ENCODE data around the gene INHBC. TPM values are rescaled to one million over a fixed set of nuclear protein-coding genes. Genes with fewer than 3 reads are reported as not detected.
A peak's percentile ranks its signal among the peaks of the same experiment; 100 is the strongest.

INHBC gene
- total RNA-seq, 2 donors from 2014 or later, result not detected

- no peak overlapping the region for H3K4me3 ChIP-seq (ENCODE audit: low read length)
- H3K27me3 ChIP-seq (ENCODE audit: control insufficient read depth, insufficient read depth, low read length, poor library complexity, severe bottlenecking), result peaks cover 60% of the 10 kb centered on the region
- no peaks in the 10 kb centered on the region for H3K36me3 Mint-ChIP-seq (ENCODE audit: low read depth)
- H3K9me3 ChIP-seq (ENCODE audit: control insufficient read depth, low read length), result no peaks in the 10 kb centered on the region
- DNase-seq, result no peak
- no peak for TF ChIP-seq CTCF (conservative IDR thresholded peaks at IDR 0.05)
- no peak overlapping the region for H3K27ac Mint-ChIP-seq
- no peak overlapping the region for H3K4me3 Mint-ChIP-seq
- 96 to 98% methylated on average over 6 to 8 of the region's 8 CpGs for WGBS, 2 experiments (ENCODE audit: insufficient coverage in 1 of 2, insufficient read length in 1 of 2)
- H3K36me3 ChIP-seq (ENCODE audit: control insufficient read depth, insufficient read depth, low read length), result no peaks in the 10 kb centered on the region
- peaks cover 66% of the 10 kb centered on the region for H3K27me3 Mint-ChIP-seq (ENCODE audit: insufficient read depth)
- no peak overlapping the region for H3K27ac ChIP-seq (ENCODE audit: low read depth, low read length)
- no peaks in the 10 kb centered on the region for H3K4me1 ChIP-seq (ENCODE audit: control insufficient read depth, insufficient read depth, low read length)
- peaks cover 24% of the 10 kb centered on the region for H3K4me1 Mint-ChIP-seq
- H3K9me3 Mint-ChIP-seq, result no peaks in the 10 kb centered on the region
- H3K9ac ChIP-seq (ENCODE audit: extremely low read depth, low read length, poor library complexity, severe bottlenecking), result no peak overlapping the region
Measured at GRCh38 chr12:57474430-57474829, 39.8 kb downstream of the INHBC start.

- no peaks in the 10 kb centered on the region for H3K9me3 ChIP-seq (ENCODE audit: control insufficient read depth, low read length)
- Mint-ChIP-seq H3K9me3 (no peaks in the 10 kb centered on the region), H3K4me1 (peaks cover 24% of the 10 kb centered on the region), H3K36me3 (ENCODE audit: low read depth) (no peaks in the 10 kb centered on the region), H3K4me3 (peak overlapping the region; percentile 51), H3K27ac (no peak overlapping the region), H3K27me3 (ENCODE audit: insufficient read depth) (peaks cover 71% of the 10 kb centered on the region)
- H3K4me1 ChIP-seq (ENCODE audit: control insufficient read depth, insufficient read depth, low read length), result no peaks in the 10 kb centered on the region
- H3K36me3 ChIP-seq (ENCODE audit: control insufficient read depth, insufficient read depth, low read length), result no peaks in the 10 kb centered on the region
- no peak overlapping the region for H3K9ac ChIP-seq (ENCODE audit: extremely low read depth, low read length, poor library complexity, severe bottlenecking)
- peak overlapping the region; percentile 69 for H3K4me3 ChIP-seq (ENCODE audit: low read length)
- DNase-seq, result no peak
- 73 to 76% methylated on average over 7 of the region's 7 CpGs for WGBS, 2 experiments (ENCODE audit: insufficient coverage in 1 of 2, insufficient read length in 1 of 2)
- H3K27ac ChIP-seq (ENCODE audit: low read depth, low read length), result no peak overlapping the region
- TF ChIP-seq CTCF (conservative IDR thresholded peaks at IDR 0.05), result no peak
- H3K27me3 ChIP-seq (ENCODE audit: control insufficient read depth, insufficient read depth, low read length, poor library complexity, severe bottlenecking), result peaks cover 60% of the 10 kb centered on the region
Measured at GRCh38 chr12:57474862-57475261, 40.3 kb downstream of the INHBC start.

DNA sequence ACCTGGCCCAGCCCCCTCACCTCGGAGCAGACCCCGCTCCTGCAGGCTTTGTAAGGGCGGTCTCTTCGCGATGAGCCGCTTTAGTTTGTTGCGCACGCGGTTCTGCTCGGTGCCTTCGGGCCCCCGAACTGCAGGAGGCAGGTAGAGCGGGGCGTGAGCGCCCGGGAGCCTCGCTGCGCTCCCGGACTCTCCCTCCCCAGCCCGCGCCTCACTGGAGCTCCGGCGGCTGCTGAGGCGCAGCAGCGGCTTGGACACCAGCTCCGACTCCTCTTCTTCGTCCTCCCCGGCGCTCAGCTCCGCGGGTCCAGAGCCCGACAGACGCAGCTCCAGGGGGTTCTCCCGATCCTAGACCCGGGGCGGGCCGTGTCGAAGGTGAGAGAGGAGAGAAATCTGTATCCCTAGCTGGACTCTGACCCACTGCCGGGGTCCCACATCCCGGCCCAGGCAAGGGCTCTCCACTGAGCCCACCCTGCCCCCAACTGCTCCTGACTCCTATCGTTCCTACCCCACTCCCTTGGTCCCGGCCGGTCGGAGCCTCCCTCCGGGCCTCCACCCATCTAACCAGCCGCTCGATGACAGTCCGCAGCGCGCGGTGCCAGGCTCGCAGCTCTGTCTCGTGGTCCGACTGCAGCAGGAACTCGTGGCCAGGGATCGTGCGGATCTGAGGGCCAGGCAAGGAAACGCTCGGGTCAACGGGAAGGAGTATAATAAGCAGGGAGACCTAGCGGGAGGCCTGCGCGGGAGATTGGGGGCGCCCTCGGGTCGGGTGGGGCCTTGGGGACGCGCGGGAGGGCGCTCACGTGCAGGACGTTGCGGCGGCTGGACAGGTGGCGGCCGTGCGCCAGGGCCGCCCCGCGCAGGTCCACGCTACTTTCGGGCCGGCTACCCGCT lies 40.9 kb downstream of the INHBC start:
- Mint-ChIP-seq H3K4me1 (peaks cover 24% of the 10 kb centered on the region), H3K27me3 (ENCODE audit: insufficient read depth) (peaks cover 74% of the 10 kb centered on the region), H3K9me3 (no peaks in the 10 kb centered on the region), H3K27ac (no peak overlapping the region), H3K36me3 (ENCODE audit: low read depth) (no peaks in the 10 kb centered on the region), H3K4me3 (peak overlapping the region; percentile 51)
- WGBS, 2 experiments (ENCODE audit: insufficient coverage in 1 of 2, insufficient read length in 1 of 2), result 0 to 6% methylated on average over 2 to 84 of the region's 84 CpGs
- Histone ChIP-seq H3K36me3 (ENCODE audit: control insufficient read depth, insufficient read depth, low read length) (no peaks in the 10 kb centered on the region), H3K4me3 (ENCODE audit: low read length) (peak overlapping the region; percentile 69), H3K27me3 (ENCODE audit: control insufficient read depth, insufficient read depth, low read length, poor library complexity, severe bottlenecking) (peaks cover 60% of the 10 kb centered on the region), H3K9ac (ENCODE audit: extremely low read depth, low read length, poor library complexity, severe bottlenecking) (no peak overlapping the region), H3K4me1 (ENCODE audit: control insufficient read depth, insufficient read depth, low read length) (no peaks in the 10 kb centered on the region), H3K27ac (ENCODE audit: low read depth, low read length) (no peak overlapping the region), H3K9me3 (ENCODE audit: control insufficient read depth, low read length) (no peaks in the 10 kb centered on the region)
- TF ChIP-seq CTCF (conservative IDR thresholded peaks at IDR 0.05), result no peak
- peak; percentile 87 for DNase-seq
